ENCODE data around the gene SULT2B1. TPM values are rescaled to one million over a fixed set of nuclear protein-coding genes. Genes with fewer than 3 reads are reported as not detected.

The SULT2B1 gene
- total RNA-seq, 1 donor from 2014 or later, result 0.35 TPM

DNA sequence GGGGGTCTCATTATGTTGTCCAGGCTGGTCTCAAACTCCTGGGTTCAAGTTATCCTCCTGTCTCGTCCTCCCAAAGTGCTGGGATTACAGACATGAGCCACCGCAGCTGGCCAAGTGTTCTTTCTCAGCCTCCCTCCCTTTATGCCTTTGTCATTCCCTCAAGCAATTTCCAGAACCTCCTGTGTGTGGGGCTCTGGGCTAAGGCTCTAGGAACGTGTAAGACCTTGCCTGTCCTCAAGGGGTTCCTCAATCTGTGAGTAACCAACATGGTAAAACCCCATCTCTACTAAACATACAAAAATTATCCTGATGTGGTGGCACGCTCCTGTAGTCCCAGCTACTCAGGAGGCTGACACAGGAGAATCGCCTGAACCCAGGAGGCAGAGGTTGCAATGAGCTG is 39.0 kb downstream of the SULT2B1 start:
- no peak for ATAC-seq
- intact Hi-C loops (cut with micrococcal nuclease), result no loop called here
- no peak for DNase-seq

DNA sequence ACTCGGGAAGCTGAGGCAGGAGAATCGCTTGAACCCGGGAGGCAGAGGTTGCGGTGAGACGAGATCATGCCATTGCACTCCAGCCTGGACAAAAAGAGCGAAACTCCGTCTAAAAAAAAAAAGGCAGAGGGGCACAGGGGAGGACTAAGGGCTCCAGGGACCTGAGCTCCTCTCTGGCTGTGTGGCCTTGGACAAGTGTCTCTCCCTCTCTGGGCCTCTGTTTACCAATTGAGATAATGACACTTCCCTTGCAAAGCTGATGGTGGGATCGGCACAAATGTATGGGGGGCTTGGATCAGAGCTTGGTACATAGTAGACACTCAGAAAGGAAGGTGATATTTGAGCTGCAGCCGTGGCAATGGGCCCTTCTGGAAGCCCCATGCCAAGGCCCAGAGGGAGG is 43.2 kb downstream of the SULT2B1 start:
- no peak for DNase-seq
- intact Hi-C loops (cut with micrococcal nuclease), result no loop called here
- no peak for ATAC-seq

DNA sequence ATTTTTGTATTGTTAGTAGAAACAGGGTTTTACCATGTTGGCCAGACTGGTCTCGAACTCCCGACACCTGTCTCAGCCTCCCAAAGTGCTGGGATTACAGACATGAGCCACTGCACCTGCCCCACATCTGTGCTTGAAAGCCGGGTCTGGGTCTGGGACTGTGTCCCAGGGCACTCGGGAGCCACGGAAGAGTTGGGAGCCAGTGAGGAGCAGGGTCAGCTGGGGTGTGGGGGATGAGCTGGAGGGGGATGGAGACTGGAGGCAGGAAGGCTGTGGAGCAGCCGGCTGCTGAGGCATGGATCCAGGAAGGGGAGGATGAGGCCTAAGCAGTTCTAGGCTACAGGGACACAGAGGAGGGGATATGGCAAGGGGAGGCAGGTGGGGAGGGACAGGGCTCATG is 43.9 kb downstream of the SULT2B1 start:
- DNase-seq (no peak), ATAC-seq (no peak)
- intact Hi-C loops (cut with micrococcal nuclease), result no loop called here

DNA sequence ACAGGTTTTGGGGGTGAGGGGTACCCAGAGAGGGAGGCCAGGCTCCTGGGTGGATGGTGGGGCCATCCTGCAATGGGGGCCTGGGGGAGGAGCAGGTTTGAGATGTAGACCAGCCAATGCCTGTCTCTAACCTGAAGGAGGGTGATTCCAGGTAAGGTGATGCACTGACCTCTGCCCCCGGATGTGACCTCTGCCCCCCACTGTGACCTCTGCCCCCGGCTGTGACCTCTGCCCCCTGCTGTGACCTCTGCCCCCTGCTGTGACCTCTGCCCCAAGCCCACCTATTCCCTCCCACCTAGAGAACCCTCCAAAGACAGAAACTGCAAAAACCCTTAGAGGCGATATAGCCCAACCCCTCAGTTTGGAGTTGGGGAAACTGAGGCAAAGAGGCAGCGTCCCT is 44.3 kb downstream of the SULT2B1 start:
- no peak for DNase-seq
- intact Hi-C loops (cut with micrococcal nuclease), result no loop called here
- ATAC-seq, result no peak

DNA sequence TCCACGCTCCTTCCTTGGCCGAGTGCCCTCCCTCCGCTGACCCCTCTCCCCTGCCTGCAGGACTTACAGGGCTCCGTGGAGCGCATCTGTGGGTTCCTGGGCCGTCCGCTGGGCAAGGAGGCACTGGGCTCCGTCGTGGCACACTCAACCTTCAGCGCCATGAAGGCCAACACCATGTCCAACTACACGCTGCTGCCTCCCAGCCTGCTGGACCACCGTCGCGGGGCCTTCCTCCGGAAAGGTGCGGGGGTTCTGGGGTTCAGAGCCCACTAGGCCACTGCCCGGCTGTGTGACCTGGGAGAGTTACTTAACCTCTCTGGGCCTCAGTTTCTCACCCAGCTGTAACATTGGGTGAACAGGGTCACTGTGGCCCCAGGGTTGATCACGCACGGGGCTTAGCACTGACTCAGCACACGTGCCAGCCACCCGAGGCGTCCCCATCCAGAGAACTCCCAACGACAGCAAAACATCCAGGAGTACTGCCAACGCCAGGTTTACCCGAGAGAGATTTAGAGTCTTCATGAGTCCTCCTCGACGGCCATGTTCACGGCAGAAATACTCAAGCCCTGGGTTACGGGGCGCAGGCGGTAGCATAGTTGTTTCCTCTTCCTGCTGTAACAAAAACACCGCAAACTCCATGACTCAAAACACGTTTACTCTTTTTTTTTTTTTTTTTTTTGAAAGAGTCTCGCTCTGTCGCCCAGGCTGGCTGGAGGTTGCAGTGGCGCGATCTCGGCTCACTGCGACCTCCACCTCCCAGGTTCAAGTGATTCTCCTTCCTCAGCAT is 44.9 kb downstream of the SULT2B1 start:
- ATAC-seq (no peak), DNase-seq (no peak)
- intact Hi-C loops (cut with micrococcal nuclease), result no loop called here

DNA sequence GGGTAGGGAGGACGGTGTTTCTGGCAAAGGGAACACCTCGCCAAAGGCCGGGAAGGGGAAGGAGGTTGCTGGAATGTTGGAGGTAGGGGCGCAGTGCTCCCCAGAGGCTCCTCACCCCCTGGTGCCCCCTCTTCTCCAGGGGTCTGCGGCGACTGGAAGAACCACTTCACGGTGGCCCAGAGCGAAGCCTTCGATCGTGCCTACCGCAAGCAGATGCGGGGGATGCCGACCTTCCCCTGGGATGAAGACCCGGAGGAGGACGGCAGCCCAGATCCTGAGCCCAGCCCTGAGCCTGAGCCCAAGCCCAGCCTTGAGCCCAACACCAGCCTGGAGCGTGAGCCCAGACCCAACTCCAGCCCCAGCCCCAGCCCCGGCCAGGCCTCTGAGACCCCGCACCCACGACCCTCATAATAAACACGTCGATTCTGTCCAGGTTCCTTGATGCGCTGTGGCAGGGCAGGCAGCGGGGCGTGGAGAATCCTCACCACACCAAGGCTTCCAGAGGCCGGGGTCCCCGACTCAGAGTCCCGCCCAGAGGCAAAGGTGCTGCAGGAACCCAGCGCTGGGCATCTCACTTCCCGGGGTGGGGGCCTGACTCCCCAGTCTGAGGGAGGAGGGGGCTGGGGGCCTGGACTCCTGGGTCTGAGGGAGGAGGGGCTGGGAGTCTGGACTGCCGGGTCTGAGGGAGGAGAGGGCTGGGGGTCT is 47.2 kb downstream of the SULT2B1 start:
- intact Hi-C loops (cut with micrococcal nuclease), result no loop called here
- DNase-seq (no peak), ATAC-seq (no peak)

DNA sequence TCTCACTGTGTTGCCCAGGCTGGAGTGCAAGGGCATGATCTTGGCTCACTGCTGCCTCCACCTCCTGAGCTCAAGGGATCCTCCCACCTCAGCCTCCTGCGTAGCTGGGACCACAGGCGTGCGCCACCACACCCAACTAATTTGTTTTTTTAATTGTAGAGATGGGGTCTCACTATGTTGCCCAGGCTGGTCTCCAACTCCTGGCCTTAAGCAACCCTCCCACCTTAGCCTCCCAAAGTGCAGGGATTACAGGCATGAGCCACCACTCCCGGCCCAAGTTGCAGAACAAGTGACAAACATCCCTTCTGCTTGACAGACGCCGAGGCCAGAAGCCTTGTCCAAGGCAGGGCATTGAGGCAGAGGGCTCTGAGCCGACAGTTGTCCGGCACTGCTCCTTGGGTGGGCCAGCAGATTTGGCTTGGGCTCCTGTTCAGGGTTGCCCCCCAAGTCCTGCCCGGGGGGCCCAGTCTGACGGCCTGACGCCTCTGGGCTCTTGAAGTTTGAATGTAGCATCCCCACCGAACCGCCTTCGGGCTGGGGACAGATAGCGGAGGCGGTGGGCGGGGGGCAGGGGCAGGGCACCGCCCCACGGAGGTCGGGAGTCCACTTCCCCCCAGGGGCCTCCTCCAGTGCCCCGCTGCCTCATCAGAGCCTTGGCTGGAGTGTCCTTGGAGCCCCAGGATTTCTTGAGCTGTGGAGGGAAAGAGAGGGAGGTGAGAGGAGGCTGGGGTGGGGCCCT is 48.9 kb downstream of the SULT2B1 start:
- intact Hi-C loops (cut with micrococcal nuclease), result no loop called here
- DNase-seq, result no peak

GRCh38 chr19:48603001-48603400 is 51.0 kb downstream of the SULT2B1 start:
- DNase-seq (no peak), ATAC-seq (no peak)
- intact Hi-C loops (cut with micrococcal nuclease), result no loop called here

More for the DNA sequence above, 48.9 kb downstream of the SULT2B1 start:
- no peak for ATAC-seq

- intact Hi-C loops (cut with micrococcal nuclease), result no loop called here
- no peak for DNase-seq
- no peak for ATAC-seq
Measured at GRCh38 chr19:48603449-48603848, 51.5 kb downstream of the SULT2B1 start.

GRCh38 chr19:48603850-48604249 is 51.9 kb downstream of the SULT2B1 start:
- ATAC-seq (no peak), DNase-seq (no peak)
- intact Hi-C loops (cut with micrococcal nuclease), result no loop called here

DNA sequence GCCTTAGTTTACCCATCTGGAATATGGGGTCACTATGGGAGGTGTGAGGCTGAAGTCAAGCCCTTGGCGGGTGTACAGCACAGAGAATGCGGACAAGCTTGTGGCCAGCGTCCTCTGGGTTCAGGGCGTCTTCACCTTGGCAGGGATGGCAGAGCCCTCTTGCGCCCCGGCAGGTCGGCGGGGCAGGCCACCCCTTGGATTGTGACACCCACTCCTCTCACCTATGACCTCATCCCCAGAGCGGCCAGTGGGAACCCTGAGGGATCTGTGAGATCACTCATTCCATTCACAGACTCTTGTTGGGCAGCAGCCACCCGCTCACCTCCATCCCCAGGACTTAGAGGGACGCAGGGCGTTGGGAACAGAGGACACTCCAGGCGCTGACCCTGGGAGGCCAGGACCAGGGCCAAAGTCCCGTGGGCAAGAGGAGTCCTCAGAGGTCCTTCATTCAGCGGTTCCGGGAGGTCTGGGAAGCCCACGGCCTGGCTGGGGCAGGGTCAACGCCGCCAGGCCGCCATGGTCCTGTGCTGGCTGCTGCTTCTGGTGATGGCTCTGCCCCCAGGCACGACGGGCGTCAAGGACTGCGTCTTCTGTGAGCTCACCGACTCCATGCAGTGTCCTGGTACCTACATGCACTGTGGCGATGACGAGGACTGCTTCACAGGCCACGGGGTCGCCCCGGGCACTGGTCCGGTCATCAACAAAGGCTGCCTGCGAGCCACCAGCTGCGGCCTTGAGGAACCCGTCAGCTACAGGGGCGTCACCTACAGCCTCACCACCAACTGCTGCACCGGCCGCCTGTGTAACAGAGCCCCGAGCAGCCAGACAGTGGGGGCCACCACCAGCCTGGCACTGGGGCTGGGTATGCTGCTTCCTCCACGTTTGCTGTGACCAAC is 54.7 kb downstream of the SULT2B1 start, which contains the start of gene SPACA4:
Gene SPACA4 (plus strand): TSS at position 280 of the 896 bp plus-strand sequence. CDS start 237 bp downstream, at position 517.
- ATAC-seq, result no peak
- no peak for DNase-seq
- intact Hi-C loops (cut with micrococcal nuclease), result no loop called here

DNA sequence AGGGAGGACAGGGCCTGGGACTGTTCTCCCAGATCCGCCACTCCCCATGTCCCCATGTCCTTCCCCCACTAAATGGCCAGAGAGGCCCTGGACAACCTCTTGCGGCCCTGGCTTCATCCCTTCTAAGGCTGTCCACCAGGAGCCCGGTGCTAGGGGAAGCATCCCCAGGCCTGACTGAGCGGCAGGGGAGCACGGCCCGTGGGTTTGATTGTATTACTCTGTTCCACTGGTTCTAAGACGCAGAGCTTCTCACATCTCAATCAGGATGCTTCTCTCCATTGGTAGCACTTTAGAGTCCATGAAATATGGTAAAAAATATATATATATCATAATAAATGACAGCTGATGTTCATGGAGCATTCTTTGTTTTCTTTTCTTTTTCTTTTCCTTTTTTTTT is 55.4 kb downstream of the SULT2B1 start:
- DNase-seq (no peak), ATAC-seq (no peak)
- intact Hi-C loops (cut with micrococcal nuclease), result no loop called here

DNA sequence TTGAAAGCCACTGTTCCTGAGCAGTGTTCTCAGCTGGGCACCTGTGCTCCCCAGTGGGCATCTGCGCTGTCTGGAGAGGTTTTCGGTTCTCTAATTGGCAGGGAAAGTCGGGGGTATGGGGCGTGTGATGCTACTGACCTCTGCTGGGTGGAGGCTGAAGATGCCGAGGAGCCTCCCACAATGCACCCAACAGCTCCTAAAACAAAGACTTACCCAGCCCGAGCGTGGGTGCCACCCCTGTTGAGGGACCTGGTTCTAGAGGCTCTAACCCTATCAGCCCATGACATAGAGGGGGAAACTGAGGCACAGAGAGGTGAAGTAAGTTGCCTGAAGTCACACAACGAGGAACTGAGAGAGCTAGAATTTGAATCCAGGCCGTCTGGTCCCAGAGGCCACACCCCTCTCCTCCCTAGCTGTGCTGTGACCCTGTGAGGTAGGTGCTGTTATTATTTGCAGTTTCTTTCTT is 56.9 kb downstream of the SULT2B1 start:
- ATAC-seq, result peak; percentile 48
- intact Hi-C loops (cut with micrococcal nuclease), result no loop called here
- DNase-seq, result no peak

DNA sequence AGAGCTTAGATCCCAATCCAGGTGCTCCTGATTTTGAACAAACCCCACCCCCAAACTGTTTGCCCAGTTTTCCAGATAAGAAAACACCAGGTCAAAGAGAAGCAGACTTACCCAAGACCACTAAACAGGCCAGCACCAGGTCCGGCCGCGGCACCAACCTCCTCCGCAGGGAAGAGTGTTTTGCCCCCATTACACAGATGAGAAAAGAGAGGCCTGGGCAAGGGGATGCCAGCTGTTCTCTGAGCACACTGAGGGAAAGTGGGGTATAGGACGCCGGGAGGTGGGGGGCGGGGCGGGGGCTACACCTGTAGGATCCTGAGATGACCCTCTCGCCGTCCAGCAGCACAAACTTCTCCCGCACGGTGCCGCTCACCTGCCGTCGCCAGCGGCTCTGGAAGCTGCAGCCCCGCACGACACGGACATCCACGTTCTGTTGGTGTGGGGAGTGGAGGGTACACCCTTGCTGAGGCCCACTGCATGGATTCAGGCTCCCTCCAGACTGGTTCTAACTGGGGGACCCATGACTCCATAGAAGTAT is 57.7 kb downstream of the SULT2B1 start:
- DNase-seq, result no peak
- intact Hi-C loops (cut with micrococcal nuclease), result no loop called here
- ATAC-seq, result no peak

- DNase-seq (no peak), ATAC-seq (no peak)
- intact Hi-C loops (cut with micrococcal nuclease), result no loop called here
Measured at GRCh38 chr19:48611872-48612271, 59.9 kb downstream of the SULT2B1 start.

- ATAC-seq, result no peak
- no peak for DNase-seq
- intact Hi-C loops (cut with micrococcal nuclease), result no loop called here
Measured at GRCh38 chr19:48613024-48613851, 61.3 kb downstream of the SULT2B1 start.

GRCh38 chr19:48613852-48614435 is 62.0 kb downstream of the SULT2B1 start:
- intact Hi-C loops (cut with micrococcal nuclease), result no loop called here
- DNase-seq (no peak), ATAC-seq (no peak)
